ENCODE results near the gene POMT2. TPM values are rescaled to one million over a fixed set of nuclear protein-coding genes. Genes with fewer than 3 reads are reported as not detected.

Gene POMT2
- total and polyA plus RNA-seq, 8 donors = 11.9 to 29.5 (median 15.4) TPM

GRCh38 chr14:77260199-77260598 is 60.5 kb downstream of the POMT2 start:
- Histone ChIP-seq H3K27ac (no peak overlapping the region), H3K9me3 (no peaks in the 10 kb centered on the region), H3K4me3 (no peak overlapping the region), H3K27me3 (no peaks in the 10 kb centered on the region), H3K4me1 (no peaks in the 10 kb centered on the region), H3K36me3 (no peaks in the 10 kb centered on the region)
- 77 to 91% methylated on average over 11 of the region's 11 CpGs for WGBS, 2 donors
- TF ChIP-seq CTCF (IDR thresholded peaks at IDR 0.05) = no peak
- no peak for ATAC-seq
- no peak for FAIRE-seq
- no peak for DNase-seq
- intact Hi-C loops (cut with DNase I) = no loop called here

GRCh38 chr14:77259025-77259715 is 61.5 kb downstream of the POMT2 start:
- ATAC-seq (no peak), FAIRE-seq (no peak), DNase-seq (peak in 1 of 6 donors; percentile 41)
- no peak overlapping the region for H3K27ac ChIP-seq
- 44 to 53% methylated on average over 11 of the region's 11 CpGs for WGBS, 2 donors
- H3K9me3 ChIP-seq = no peaks in the 10 kb centered on the region
- no peak overlapping the region for H3K4me3 ChIP-seq
- H3K27me3 ChIP-seq = no peaks in the 10 kb centered on the region
- H3K36me3 ChIP-seq = no peaks in the 10 kb centered on the region
- intact Hi-C loops (cut with DNase I) = no loop called here
- no peak for TF ChIP-seq CTCF (IDR thresholded peaks at IDR 0.05)
- H3K4me1 ChIP-seq = no peaks in the 10 kb centered on the region

- 80 to 93% methylated on average over 5 of the region's 5 CpGs for WGBS, 2 donors
- FAIRE-seq = no peak
- intact Hi-C loops (cut with DNase I) = no loop called here
Observed at GRCh38 chr14:77258566-77258965, 62.1 kb downstream of the POMT2 start.

GRCh38 chr14:77257700-77258099 is 63.0 kb downstream of the POMT2 start:
- WGBS, 2 donors = 83 to 90% methylated on average over 10 of the region's 10 CpGs
- Histone ChIP-seq H3K36me3 (no peaks in the 10 kb centered on the region), H3K27ac (no peak overlapping the region), H3K27me3 (no peaks in the 10 kb centered on the region), H3K4me1 (no peaks in the 10 kb centered on the region), H3K9me3 (no peaks in the 10 kb centered on the region), H3K4me3 (no peak overlapping the region)
- FAIRE-seq (no peak), ATAC-seq (no peak), DNase-seq (peak in 1 of 6 donors; percentile 47)
- intact Hi-C loops (cut with DNase I) = no loop called here
- no peak for TF ChIP-seq CTCF (IDR thresholded peaks at IDR 0.05)

More at GRCh38 chr14:77258566-77258965, 62.1 kb downstream of the POMT2 start:
- no peak for TF ChIP-seq CTCF (IDR thresholded peaks at IDR 0.05)
- Histone ChIP-seq H3K36me3 (no peaks in the 10 kb centered on the region), H3K27ac (no peak overlapping the region), H3K27me3 (no peaks in the 10 kb centered on the region), H3K9me3 (no peaks in the 10 kb centered on the region), H3K4me3 (no peak overlapping the region), H3K4me1 (no peaks in the 10 kb centered on the region)
- peak in 1 of 6 donors; percentile 41 for DNase-seq
- ATAC-seq = no peak

- Histone ChIP-seq H3K9me3 (no peaks in the 10 kb centered on the region), H3K4me3 (no peak overlapping the region), H3K4me1 (no peaks in the 10 kb centered on the region), H3K27ac (no peak overlapping the region), H3K27me3 (no peaks in the 10 kb centered on the region), H3K36me3 (no peaks in the 10 kb centered on the region)
- TF ChIP-seq CTCF (IDR thresholded peaks at IDR 0.05) = no peak
- ATAC-seq (no peak), FAIRE-seq (no peak), DNase-seq (peak in 1 of 6 donors; percentile 51)
- intact Hi-C loops (cut with DNase I) = no loop called here
- 89% methylated on average over 8 of the region's 8 CpGs for WGBS, 2 donors
Observed at GRCh38 chr14:77256694-77257093, 64.0 kb downstream of the POMT2 start.
